ENCODE results near the gene IL12RB2. TPM values are rescaled to one million over a fixed set of nuclear protein-coding genes. Genes with fewer than 3 reads are reported as not detected.

IL12RB2 gene
- polyA plus RNA-seq, 1 of the 3 experiments (the other 2 are of a cell fraction), result not detected

DNA sequence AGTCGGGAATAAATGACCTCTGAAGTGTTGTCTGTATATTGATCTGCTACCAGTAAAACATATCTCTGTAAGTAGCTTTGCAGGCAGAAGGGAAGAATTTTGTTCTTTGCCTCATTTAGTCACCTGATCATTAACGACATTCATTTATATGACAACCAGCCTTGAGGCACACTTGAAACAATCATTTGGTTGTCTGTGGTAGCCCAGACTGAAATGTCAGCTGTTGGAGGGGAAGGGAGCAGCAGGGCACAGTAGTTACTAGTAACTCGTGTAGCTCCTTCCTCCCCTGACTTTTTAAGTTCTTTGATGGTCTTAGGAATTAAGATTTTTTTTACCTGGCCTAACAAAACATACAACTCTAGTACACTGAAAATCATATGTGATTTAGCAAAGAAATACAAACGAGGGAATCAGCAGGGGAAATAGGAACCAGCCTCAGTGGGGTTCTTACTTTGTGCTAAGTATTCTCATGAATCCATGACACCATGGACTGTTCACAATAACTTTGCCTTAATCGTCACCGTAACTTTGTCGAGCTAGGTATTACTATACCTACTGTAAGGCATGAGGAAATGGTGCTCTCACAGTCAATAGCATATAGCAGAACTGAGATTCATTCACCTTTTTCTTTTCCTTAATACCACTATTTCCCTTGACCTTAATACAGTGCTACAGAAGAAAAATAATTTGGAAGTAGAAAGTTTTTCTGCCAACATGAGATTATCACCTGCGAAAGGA lies 6.4 kb downstream of the IL12RB2 start:
- no peak for DNase-seq
- CTCF ChIA-PET, result interaction anchor here (0.6 kb wide), 1 partner anchor 498 kb away, joined by 4 read pairs; no protein-coding TSS in a partner anchor
- TF ChIP-seq, protein P1, sequence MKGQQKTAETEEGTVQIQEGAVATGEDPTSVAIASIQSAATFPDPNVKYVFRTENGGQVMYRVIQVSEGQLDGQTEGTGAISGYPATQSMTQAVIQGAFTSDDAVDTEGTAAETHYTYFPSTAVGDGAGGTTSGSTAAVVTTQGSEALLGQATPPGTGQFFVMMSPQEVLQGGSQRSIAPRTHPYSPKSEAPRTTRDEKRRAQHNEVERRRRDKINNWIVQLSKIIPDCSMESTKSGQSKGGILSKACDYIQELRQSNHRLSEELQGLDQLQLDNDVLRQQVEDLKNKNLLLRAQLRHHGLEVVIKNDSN (IDR thresholded peaks at IDR 0.05; ENCODE audit: borderline replicate concordance, low read depth), result no peak
- TF ChIP-seq, protein P2, sequence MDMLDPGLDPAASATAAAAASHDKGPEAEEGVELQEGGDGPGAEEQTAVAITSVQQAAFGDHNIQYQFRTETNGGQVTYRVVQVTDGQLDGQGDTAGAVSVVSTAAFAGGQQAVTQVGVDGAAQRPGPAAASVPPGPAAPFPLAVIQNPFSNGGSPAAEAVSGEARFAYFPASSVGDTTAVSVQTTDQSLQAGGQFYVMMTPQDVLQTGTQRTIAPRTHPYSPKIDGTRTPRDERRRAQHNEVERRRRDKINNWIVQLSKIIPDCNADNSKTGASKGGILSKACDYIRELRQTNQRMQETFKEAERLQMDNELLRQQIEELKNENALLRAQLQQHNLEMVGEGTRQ (IDR thresholded peaks at IDR 0.05; ENCODE audit: borderline replicate concordance, low read depth, low read length), result no peak
- TF ChIP-seq, protein P3, sequence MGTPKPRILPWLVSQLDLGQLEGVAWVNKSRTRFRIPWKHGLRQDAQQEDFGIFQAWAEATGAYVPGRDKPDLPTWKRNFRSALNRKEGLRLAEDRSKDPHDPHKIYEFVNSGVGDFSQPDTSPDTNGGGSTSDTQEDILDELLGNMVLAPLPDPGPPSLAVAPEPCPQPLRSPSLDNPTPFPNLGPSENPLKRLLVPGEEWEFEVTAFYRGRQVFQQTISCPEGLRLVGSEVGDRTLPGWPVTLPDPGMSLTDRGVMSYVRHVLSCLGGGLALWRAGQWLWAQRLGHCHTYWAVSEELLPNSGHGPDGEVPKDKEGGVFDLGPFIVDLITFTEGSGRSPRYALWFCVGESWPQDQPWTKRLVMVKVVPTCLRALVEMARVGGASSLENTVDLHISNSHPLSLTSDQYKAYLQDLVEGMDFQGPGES (IDR thresholded peaks at IDR 0.05; ENCODE audit: low read depth, low read length), result no peak
- TF ChIP-seq RCOR1 (IDR thresholded peaks at IDR 0.05; ENCODE audit: low read length) (no peak), YY1 (IDR thresholded peaks at IDR 0.05; ENCODE audit: low read depth) (no peak), RAD21 (IDR thresholded peaks at IDR 0.05; ENCODE audit: low read length) (no peak), MEF2A (IDR thresholded peaks at IDR 0.05; ENCODE audit: borderline replicate concordance, low read depth) (no peak), POLR2AphosphoS5 (IDR thresholded peaks at IDR 0.05; ENCODE audit: low read depth, low read length) (no peak), JUND (IDR thresholded peaks at IDR 0.05) (no peak), RFX5 (IDR thresholded peaks at IDR 0.05; ENCODE audit: low read length) (no peak), TCF12 (IDR thresholded peaks at IDR 0.05) (no peak), NRF1 (IDR thresholded peaks at IDR 0.05; ENCODE audit: low read depth, low read length) (no peak)
- TF ChIP-seq, protein P4, sequence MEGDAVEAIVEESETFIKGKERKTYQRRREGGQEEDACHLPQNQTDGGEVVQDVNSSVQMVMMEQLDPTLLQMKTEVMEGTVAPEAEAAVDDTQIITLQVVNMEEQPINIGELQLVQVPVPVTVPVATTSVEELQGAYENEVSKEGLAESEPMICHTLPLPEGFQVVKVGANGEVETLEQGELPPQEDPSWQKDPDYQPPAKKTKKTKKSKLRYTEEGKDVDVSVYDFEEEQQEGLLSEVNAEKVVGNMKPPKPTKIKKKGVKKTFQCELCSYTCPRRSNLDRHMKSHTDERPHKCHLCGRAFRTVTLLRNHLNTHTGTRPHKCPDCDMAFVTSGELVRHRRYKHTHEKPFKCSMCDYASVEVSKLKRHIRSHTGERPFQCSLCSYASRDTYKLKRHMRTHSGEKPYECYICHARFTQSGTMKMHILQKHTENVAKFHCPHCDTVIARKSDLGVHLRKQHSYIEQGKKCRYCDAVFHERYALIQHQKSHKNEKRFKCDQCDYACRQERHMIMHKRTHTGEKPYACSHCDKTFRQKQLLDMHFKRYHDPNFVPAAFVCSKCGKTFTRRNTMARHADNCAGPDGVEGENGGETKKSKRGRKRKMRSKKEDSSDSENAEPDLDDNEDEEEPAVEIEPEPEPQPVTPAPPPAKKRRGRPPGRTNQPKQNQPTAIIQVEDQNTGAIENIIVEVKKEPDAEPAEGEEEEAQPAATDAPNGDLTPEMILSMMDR (IDR thresholded peaks at IDR 0.05), result no peak
- TF ChIP-seq, protein P5, sequence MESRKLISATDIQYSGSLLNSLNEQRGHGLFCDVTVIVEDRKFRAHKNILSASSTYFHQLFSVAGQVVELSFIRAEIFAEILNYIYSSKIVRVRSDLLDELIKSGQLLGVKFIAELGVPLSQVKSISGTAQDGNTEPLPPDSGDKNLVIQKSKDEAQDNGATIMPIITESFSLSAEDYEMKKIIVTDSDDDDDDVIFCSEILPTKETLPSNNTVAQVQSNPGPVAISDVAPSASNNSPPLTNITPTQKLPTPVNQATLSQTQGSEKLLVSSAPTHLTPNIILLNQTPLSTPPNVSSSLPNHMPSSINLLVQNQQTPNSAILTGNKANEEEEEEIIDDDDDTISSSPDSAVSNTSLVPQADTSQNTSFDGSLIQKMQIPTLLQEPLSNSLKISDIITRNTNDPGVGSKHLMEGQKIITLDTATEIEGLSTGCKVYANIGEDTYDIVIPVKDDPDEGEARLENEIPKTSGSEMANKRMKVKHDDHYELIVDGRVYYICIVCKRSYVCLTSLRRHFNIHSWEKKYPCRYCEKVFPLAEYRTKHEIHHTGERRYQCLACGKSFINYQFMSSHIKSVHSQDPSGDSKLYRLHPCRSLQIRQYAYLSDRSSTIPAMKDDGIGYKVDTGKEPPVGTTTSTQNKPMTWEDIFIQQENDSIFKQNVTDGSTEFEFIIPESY (IDR thresholded peaks at IDR 0.05; ENCODE audit: borderline replicate concordance, low read depth), result no peak
- no peaks in the 10 kb centered on the region for H3K9me3 ChIP-seq
- H3K9me2 ChIP-seq, result no peaks in the 10 kb centered on the region
- no peak overlapping the region for H3K9ac ChIP-seq
- H3F3A ChIP-seq (replicated peaks; ENCODE audit: insufficient read depth), result no peaks in the 10 kb centered on the region
- H3K4me2 ChIP-seq, result no peak overlapping the region
- H3K36me3 ChIP-seq (replicated peaks in 1 of 2; ENCODE audit: control insufficient read depth in 1 of 2, insufficient read depth in 2 of 2, low read length in 1 of 2), result no peaks in the 10 kb centered on the region
- H4K20me1 ChIP-seq (ENCODE audit: insufficient read depth), result no peaks in the 10 kb centered on the region
- no peak overlapping the region for H3K27ac ChIP-seq (ENCODE audit: low read depth in 2 of 2, low read length in 1 of 2)
- no peaks in the 10 kb centered on the region; the same call in 1 of the 2 replicates for H3K27me3 ChIP-seq (ENCODE audit: insufficient read depth)
- WGBS (ENCODE audit: low lambda C conversion rate), result 65% methylated on average over 8 of the region's 8 CpGs
- H3K4me3 ChIP-seq (ENCODE audit: low read depth in 2 of 2, low read length in 1 of 2), result no peak overlapping the region
- H3K79me2 ChIP-seq (ENCODE audit: insufficient read depth), result no peaks in the 10 kb centered on the region
- no peaks in the 10 kb centered on the region for H3K4me1 ChIP-seq (ENCODE audit: control insufficient read depth in 1 of 2, insufficient read depth in 2 of 2, low read depth in 1 of 2, low read length in 1 of 2)
- POLR2A ChIA-PET, result no interaction called here
- H2AFZ ChIP-seq (ENCODE audit: low read depth), result no peak overlapping the region

All from SK-N-SH (cell line).